Activated CD4-positive, alpha-beta T cell treated with anti-CD3 and anti-CD28 coated beads for 48 hours (primary cell): ENCODE measurements around the gene AMBRA1.
A peak's percentile ranks its signal among the peaks of the same experiment; 100 is the strongest.

Experiments
- DNase-seq: peaks from one replicate; pipeline ENCODE4 v3.0.0-alpha.2; 2020

The AMBRA1 gene

DNA sequence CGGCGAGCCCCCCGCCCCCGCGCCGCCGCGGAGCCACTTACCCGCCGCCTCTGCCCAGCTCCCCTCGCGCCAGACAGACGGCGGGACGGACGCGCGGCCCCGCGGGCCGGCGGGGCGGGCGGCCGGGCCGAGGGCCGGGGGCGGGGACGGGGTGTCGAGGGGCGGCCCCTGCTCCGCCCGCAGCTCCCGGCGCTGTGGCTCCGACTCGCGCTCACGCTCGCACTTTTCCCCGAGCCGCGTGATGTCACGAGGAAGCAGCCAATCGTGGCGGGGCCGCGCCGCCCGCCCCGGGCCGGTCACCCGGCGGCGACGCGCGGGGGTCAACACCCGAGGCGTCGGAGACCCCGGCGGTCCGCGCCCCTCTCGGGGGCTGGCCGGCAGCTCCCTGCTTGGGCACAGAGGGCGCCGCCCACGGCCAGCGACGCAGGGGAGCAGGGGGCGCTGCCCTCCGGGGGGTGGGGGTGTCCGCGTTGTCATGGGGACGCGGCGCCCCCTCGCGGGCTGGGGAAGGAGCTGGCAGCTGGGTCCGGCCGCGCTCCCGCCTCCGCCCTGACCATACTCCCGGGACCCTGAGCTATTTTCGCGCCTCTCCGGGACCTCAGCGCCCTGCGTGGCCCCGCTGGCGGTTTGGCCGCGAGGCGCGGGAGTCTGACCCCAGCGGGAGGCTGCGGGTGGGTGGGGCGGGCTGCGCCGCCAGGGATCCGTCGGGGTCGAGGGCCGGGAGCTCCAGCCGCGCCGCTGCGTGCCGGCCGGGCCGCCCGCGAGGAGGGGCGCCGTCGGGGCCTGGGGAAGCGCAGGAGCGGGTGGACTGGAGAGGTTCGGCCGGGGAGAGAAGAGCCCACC, 202.0 kb downstream of the AMBRA1 start, which contains the start of gene CHRM4:
TSS of gene CHRM4 (minus strand) at position 199 of the 843 bp plus-strand sequence. CDS start 5,219 bp downstream, outside the sequence.
- DNase-seq: peak; percentile 53

GRCh38 chr11:46391186-46391577, 202.6 kb downstream of the AMBRA1 start:
- no peak for DNase-seq

DNA sequence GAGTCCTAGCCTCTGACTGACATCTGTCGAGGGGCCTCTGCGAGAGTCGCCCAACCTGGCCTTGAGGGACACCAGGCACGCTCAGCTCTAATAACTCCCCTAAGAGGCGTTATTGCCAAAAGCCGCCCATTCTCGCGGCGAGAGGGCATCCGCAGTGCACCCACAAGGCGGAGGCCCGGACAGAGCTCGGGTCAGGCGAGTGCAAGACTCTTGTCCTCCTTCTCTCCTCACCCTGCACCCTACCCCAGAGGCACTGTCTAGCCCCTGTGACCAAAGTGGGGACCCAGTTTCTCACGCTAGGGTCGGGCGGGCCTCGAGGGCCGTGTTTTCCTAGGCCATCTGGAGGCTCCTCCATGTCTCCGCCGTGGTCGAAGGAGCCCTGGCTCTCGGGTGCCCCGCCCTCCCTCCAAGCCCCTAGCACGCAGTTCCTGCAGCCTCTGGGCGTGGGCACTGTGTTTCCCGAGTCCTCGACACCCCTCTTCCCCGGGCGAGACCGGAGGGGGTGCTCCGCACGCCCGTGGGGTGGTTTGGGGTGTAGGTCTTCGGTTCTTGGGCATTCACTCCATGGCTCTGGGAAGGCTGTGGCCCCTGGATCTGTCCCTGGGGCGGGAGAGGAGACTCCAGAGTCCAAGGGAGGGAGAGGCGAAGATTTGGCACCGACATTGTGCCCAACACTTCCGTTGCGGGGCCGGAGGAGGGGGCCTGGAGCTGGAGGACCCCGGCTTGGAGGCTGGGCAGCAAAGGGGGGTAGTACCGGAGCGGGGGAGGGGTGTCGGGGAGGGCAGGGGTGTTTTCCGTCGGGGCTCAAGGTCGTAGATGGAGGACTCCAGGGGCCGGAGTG, 203.3 kb downstream of the AMBRA1 start:
- no peak for DNase-seq

GRCh38 chr11:46389450-46390330, 204.1 kb downstream of the AMBRA1 start:
- peak; percentile 76 for DNase-seq

DNA sequence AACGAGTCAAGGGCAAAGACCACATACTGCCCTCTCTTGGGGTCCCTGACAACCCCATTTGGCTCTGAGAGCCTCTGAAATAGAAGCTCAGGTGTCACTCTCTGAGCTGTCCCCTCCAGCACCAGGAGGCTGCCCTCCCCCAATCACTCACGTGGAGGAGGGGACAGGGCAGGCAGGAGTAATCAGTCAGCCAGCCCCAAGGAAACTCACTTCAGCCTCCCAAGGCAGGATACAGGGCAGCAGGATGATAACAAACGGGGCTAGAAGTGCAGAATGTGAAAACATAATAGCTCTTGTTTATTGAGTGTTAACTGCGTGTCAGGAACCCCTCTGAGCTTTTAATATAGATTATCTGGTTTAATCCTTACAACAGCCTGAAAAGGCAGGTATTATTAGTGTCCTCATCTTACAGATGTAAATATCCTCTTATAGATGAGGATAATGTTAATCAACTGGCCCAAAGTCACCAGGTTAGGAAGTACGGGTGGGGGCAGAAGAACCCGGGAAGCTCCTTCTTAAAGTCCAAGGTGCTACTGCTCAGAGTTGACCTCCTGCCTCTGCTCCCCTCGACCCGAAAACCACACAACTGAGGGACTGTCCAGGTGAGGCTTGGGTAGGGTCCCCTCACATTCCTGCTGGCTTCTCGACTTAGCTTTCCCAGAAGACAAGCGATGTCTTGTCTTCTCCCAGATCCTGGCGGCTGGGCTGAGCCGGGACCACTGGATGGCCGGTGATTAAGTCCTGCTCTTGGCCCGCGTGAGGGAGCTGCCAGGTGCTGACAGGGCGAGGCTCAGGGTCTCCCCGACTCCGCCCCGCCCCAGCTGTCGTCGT, 205.0 kb downstream of the AMBRA1 start:
- no peak for DNase-seq

GRCh38 chr11:46387919-46388618, 205.8 kb downstream of the AMBRA1 start:
- no peak for DNase-seq

- no peak for DNase-seq
Measured at GRCh38 chr11:46387456-46387855, 206.4 kb downstream of the AMBRA1 start.

DNA sequence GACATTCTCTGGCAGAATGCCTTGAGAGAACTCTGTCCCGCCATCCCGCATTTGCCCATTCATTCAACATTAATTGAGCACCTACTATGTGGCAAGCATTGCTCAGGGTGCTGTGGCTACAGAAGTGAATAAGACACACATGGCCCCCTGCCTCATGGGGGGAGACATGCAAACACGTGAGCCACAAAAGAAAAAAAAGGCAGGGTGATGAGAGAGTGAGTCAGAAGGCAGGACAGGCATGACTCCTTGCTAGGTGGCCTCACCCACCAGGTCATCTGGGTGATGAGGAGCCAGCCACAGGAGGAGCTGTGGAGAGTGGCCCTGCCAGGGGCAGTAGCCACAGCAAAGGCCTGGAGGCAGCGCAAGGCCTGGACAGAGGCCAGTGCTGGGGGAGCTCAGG, 207.1 kb downstream of the AMBRA1 start:
- no peak for DNase-seq

DNA sequence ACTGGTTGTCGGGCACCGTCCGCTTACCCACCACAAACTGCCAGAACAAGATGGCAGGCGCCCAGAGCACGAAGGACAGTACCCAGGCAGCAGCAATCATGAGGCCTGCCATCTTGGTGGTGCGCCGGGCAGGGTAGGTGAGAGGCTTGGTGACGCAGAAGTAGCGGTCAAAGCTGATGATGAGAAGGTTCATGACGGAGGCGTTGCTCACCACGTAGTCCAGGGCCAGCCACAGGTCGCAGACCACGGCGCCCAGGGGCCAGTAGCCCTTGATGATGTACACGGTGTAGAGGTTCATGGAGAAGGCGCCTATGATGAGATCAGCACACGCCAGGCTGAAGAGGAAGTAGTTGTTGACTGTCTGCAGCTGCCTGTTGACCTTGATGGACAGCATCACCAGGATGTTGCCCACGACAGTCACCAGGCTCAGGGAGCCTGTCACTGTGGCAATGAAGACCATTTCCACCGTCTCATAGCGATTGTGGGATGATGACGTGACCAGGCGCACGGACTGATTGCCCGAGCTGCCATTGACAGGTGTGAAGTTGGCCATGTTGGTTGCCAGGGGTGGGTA, 207.7 kb downstream of the AMBRA1 start:
- no peak for DNase-seq

GRCh38 chr11:46385169-46386004, 208.4 kb downstream of the AMBRA1 start:
- no peak for DNase-seq

DNA sequence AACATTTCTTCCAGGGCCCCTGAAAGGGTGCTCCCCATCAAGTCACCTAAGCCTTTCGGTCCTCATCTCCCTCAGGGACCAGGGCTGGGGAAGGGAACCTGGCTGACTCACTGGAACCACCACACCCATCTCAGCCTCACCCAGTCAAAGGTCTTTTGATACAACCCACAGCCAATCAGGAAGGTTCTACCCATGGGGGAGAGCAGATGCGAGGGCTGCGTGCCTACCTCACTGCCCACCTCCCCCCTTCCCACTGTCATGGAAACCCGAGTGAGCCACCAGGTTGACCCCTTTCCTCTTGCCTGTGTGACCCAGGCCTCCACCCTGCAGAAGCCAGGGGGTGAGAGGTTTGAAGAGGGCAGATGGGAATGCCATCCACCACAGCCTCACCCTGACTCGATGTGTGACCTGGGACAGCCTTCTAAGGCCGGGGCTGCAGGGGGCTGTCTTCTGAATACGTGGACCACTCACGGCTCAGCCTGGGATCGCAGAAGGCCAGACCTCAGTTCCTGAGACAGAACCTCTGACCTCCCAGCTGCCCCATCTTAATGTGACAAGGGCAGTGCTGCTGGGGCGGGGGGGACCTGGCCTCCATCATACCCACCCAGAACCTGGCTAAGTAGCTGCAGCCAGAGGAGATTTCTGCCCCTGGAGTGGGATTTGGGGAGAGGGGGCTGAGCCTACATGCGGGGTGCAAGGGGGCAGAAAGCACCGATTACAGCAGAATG, 209.7 kb downstream of the AMBRA1 start:
- no peak for DNase-seq

GRCh38 chr11:46383404-46383758, 210.4 kb downstream of the AMBRA1 start:
- DNase-seq: no peak

GRCh38 chr11:46382646-46383403, 211.0 kb downstream of the AMBRA1 start:
- DNase-seq: no peak

- no peak for DNase-seq
Measured at GRCh38 chr11:46381819-46382645, 211.8 kb downstream of the AMBRA1 start.

- no peak for DNase-seq
Measured at GRCh38 chr11:46381048-46381818, 212.6 kb downstream of the AMBRA1 start, which contains the start of gene MDK. Gene MDK, plus strand, starts transcription at chr11:46381669. Its CDS starts 389 bp downstream, at chr11:46382058.

DNA sequence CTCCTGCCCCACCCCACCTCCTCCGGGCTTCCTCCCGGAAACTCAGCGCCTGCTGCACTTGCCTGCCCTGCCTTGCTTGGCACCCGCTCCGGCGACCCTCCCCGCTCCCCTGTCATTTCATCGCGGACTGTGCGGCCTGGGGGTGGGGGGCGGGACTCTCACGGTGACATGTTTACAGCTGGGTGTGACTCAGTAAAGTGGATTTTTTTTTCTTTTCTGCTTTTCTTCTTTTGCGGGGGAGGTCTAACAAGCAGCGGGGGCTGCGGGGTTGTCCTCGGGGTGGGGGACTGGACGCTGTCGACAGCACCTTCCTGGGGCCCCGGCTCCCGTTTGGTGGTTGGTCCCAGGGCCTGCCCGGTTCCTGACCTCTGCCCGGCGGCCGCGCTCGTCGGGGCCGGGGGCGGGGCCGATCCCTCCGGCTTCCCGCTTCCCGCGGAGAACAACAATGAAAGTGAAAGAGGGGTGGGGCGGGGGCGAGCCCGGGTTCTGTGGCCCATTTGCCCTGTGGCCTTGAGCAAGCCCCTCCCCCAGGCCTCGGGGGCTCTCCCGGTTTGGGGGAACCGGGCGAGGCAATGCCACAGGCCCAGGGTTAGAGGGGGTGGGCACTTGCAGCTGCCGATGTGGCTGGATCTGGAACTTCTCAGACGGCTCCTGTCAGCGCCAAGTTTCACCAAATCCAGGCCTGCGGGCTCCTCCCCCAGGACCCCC, 213.3 kb downstream of the AMBRA1 start:
- DNase-seq: peak; percentile 78
